B cell (primary cell): ENCODE data around the gene C3orf18.

Experiments
- EZH2 ChIP-seq: IDR thresholded peaks from 2 replicates; pipeline ENCODE4 v1.6.1; 2012; ENCODE audit warnings: borderline replicate concordance, low read depth, mild to moderate bottlenecking, moderate library complexity, low read length; ENCODE audit not compliant: insufficient read depth, poor library complexity, severe bottlenecking
- TF ChIP-seq, protein P1 (sequence below): fragments of 200-600 bp; IDR thresholded peaks from one replicate; pipeline ENCODE4 v1.8.0; 2022; ENCODE audit warnings: antibody characterized with exemption, mild to moderate bottlenecking

DNA sequence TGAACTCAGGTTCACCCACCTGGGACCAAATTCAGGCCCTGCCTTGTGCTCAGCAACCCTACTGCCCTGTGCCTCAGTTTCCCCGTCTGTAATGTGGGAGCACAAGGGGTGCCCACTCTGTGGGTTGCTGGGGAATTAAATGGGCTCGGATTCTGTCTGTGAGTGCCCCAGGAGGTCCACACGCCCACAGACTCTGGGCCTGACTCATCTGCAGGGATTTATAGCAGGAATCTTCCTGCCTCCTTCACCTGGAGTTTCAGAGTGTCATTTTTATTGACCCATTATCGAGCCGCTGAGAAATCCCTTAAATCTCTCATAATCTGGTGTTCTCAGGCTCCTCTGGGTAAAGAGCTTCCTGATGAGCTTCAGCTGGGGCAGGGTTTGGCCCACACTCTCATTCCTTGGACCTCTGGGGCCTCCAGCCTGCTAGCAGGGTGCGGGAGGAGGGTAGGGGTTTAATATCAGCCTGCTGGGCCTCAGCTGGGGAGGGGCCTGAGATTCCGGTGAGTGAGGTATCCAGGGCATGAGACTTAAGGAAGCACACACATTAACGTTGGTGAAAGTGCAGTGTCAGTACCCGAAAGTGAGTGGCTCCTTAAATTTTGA is 16.4 kb downstream of the C3orf18 start:
- TF ChIP-seq EZH2, result no peak
- TF ChIP-seq, protein P1, sequence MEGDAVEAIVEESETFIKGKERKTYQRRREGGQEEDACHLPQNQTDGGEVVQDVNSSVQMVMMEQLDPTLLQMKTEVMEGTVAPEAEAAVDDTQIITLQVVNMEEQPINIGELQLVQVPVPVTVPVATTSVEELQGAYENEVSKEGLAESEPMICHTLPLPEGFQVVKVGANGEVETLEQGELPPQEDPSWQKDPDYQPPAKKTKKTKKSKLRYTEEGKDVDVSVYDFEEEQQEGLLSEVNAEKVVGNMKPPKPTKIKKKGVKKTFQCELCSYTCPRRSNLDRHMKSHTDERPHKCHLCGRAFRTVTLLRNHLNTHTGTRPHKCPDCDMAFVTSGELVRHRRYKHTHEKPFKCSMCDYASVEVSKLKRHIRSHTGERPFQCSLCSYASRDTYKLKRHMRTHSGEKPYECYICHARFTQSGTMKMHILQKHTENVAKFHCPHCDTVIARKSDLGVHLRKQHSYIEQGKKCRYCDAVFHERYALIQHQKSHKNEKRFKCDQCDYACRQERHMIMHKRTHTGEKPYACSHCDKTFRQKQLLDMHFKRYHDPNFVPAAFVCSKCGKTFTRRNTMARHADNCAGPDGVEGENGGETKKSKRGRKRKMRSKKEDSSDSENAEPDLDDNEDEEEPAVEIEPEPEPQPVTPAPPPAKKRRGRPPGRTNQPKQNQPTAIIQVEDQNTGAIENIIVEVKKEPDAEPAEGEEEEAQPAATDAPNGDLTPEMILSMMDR, result no peak
